GM21526 (cell line): ENCODE results near the gene PALS1.

ENCODE experiments used
- ATAC-seq: cut with Tn5 transposase; IDR thresholded peaks from one replicate; pipeline ENCODE4 v1.9.1; 2021; ENCODE audit warnings: moderate library complexity; ENCODE audit not compliant: unreplicated experiment, low FRiP score

The PALS1 gene

GRCh38 chr14:67241411-67242167, at the start of gene PALS1:
Gene PALS1, plus strand, starts transcription at chr14:67241435. Its CDS starts 37,736 bp downstream, at chr14:67279171.
- ATAC-seq, result peak; percentile 41

GRCh38 chr14:67191768-67192290, 49.4 kb upstream of the PALS1 start:
- no peak for ATAC-seq

GRCh38 chr14:67192366-67192765, 48.9 kb upstream of the PALS1 start:
- ATAC-seq, result no peak

- ATAC-seq, result no peak
Observed at GRCh38 chr14:67195279-67195678, 46.0 kb upstream of the PALS1 start.

- ATAC-seq, result no peak
Observed at GRCh38 chr14:67199016-67199415, 42.2 kb upstream of the PALS1 start.

- no peak for ATAC-seq
Observed at GRCh38 chr14:67207810-67208209, 33.4 kb upstream of the PALS1 start.

- no peak for ATAC-seq
Observed at GRCh38 chr14:67218126-67218525, 23.1 kb upstream of the PALS1 start.

- no peak for ATAC-seq
Observed at GRCh38 chr14:67221248-67221981, 19.8 kb upstream of the PALS1 start.

- ATAC-seq, result no peak
Observed at GRCh38 chr14:67221982-67222328, 19.3 kb upstream of the PALS1 start.

- ATAC-seq, result no peak
Observed at GRCh38 chr14:67225523-67225922, 15.7 kb upstream of the PALS1 start.

- no peak for ATAC-seq
Observed at GRCh38 chr14:67228325-67228984, 12.8 kb upstream of the PALS1 start.

GRCh38 chr14:67232066-67232465, 9.2 kb upstream of the PALS1 start:
- no peak for ATAC-seq

GRCh38 chr14:67232621-67233020, 8.6 kb upstream of the PALS1 start:
- ATAC-seq, result no peak

- no peak for ATAC-seq
Observed at GRCh38 chr14:67237591-67237990, 3.6 kb upstream of the PALS1 start.

- ATAC-seq, result no peak
Observed at GRCh38 chr14:67239582-67239981, 1.7 kb upstream of the PALS1 start.

- ATAC-seq, result peak; percentile 29
Observed at GRCh38 chr14:67240168-67240932, 885 bp upstream of the PALS1 start.

GRCh38 chr14:67240978-67241410, 241 bp upstream of the PALS1 start:
- peak; percentile 90 for ATAC-seq

GRCh38 chr14:67242168-67242420, 859 bp downstream of the PALS1 start:
- ATAC-seq, result no peak

GRCh38 chr14:67245104-67245503, 3.9 kb downstream of the PALS1 start:
- ATAC-seq, result no peak

GRCh38 chr14:67251573-67252226, 10.5 kb downstream of the PALS1 start:
- no peak for ATAC-seq
